HG02884 (cell line): ENCODE measurements around the gene SLC11A1.
A peak's percentile ranks its signal among the peaks of the same experiment; 100 is the strongest.

ENCODE experiments used
- ATAC-seq: cut with Tn5 transposase; IDR thresholded peaks from one replicate; pipeline ENCODE4 v1.9.1; 2021; ENCODE audit warnings: mild to moderate bottlenecking, moderate library complexity; ENCODE audit not compliant: unreplicated experiment

The SLC11A1 gene

GRCh38 chr2:218392891-218393462 lies 10.9 kb downstream of the SLC11A1 start:
- no peak for ATAC-seq

DNA sequence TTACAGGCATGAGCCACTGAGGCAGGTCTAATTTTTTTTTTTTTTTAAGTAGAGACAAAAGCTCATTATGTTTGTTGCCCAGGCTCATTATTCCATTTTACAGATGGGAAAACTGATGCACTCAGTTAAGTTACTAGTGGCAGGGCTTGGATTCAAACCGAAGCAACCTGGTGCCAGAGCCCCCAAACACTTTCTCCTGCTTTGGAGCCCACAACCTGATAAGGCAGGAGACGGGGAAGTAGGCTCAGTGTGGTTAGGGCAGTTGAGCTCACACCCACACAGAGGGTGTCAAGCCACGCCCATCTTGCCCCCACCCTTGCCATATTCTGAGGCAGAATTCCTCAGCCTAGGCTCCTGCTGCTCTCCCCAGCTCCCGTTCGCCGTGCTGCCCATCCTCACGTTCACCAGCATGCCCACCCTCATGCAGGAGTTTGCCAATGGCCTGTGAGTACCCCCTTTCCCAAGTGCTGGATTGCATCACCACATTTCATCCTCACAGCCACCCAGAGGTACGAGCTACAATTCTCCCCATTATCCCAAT lies 11.7 kb downstream of the SLC11A1 start:
- no peak for ATAC-seq

DNA sequence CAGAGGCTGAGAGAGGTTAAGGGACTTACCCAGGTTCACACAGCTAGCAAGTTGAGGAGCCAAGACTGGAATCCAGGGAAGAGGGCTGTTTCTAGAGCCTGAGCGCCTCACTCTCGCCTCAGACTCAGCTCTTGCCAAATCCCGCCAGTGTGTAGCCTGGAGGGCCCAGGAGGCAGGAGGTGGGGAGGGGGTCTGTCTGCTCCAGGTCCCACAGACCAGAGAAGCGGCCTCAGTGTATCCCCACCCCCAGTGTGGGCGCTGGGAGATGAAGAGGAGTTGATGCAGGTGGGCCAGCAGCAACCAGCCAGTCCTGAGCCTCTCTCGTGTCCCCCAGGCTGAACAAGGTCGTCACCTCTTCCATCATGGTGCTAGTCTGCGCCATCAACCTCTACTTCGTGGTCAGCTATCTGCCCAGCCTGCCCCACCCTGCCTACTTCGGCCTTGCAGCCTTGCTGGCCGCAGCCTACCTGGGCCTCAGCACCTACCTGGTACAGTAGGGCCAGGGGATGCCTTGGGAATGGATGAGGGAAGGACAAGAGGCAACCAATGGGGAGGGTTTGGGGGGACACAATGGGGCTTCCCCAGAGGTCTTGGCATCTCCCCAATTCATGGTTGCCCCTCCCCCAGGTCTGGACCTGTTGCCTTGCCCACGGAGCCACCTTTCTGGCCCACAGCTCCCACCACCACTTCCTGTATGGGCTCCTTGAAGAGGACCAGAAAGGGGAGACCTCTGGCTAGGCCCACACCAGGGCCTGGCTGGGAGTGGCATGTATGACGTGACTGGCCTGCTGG lies 12.4 kb downstream of the SLC11A1 start:
- ATAC-seq, result no peak

DNA sequence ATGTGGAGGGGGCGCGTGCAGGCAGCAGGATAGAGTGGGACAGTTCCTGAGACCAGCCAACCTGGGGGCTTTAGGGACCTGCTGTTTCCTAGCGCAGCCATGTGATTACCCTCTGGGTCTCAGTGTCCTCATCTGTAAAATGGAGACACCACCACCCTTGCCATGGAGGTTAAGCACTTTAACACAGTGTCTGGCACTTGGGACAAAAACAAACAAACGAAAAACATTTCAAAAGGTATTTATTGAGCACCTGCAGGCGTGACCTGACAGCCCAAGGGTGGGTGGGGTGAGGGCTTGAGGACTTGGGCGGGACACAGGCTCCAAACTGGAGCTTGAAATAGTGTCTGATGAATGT lies 13.0 kb downstream of the SLC11A1 start:
- ATAC-seq, result no peak

DNA sequence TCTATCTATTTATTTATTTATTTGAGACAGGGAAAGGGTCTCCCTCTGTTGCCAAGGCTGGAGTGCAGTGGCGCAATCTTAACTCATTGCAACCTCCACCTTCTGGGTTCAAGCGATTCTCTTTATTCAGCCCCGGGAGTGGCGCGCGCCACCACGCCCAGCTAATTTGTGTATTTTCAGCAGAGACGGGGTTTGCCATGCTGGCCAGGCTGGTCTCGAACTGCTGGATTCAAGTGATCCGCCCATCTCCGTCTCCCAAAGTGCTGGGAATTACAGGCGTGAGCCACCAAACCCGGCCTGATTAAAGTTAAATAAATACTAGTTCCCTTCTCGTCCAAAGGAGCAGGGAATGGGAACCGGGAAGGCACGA lies 13.4 kb downstream of the SLC11A1 start:
- no peak for ATAC-seq

- peak; percentile 49 for ATAC-seq
Measured at GRCh38 chr2:218395826-218396687, 14.0 kb downstream of the SLC11A1 start.

GRCh38 chr2:218396688-218397462 lies 14.8 kb downstream of the SLC11A1 start:
- ATAC-seq, result no peak

DNA sequence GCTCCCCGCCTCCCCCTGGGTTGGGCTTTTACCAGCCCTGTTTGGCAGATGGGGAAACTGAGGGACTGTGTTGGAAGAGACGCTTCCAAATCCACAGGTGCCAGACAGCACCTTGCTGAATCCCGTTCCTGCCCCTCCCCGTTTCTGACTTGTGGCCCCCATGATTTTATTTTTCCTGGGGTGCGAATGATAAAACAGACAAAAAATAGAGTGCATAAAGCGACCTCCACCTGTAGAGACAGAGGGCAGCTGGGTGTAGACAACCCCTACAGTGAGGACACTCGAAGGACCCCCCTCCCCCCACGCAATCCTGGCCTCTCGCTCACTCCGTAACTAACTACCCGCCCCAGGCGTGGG lies 15.4 kb downstream of the SLC11A1 start:
- ATAC-seq, result no peak

- no peak for ATAC-seq
Measured at GRCh38 chr2:218397820-218398436, 15.9 kb downstream of the SLC11A1 start.

DNA sequence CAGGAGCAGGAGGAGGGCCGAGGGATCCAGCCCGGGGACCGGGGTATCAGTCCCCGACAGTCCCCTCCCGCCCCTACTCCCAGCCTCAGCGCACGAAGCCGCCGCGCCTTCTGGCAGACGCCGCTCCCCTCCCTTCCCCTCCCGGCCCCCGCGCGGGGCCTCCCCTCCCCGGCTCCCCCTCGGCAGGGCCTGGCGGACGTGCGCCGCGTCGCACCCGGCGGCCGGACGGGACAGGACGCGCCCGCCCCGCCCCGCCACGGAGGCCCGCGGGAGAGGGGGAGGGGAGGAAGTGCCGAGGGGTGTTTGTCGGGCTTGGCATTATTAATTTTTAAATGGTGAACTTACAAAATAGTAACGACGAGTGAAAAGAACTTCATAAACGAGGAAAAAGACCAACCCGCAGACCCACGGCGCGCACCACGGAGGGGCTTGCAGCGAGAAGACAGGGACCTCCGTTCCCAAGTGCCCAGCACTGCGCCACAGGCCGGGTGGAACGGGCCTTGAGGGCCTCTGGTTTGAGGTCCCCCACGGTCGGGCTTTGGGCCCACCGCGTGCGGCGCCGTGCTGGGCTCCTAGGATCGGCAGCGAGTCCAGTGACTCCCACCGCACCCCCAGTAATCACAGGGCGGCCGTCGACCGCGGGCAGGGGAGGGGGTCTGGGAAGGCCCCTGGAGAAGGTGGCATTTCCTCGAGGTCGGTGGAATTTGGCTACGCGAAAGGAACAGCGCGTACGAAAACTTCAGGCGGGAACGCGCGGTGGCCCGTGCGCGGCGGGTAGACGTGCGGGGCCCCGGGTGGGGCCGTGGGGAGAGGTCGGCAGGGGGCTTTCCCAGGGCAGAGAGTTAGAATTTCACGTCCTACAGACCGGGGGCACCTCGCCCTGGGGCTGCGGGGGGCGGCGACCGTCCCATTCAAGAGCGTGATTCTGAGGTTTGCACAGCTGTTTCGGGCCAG lies 16.6 kb downstream of the SLC11A1 start:
- ATAC-seq, result peak; percentile 0

GRCh38 chr2:218399391-218400166 lies 17.5 kb downstream of the SLC11A1 start, which contains the start of gene CTDSP1:
CTDSP1 (plus strand) TSS chr2:218399868; CDS start chr2:218400091, 223 bp downstream.
- ATAC-seq, result peak; percentile 33

- ATAC-seq, result no peak
Measured at GRCh38 chr2:218400167-218400929, 18.3 kb downstream of the SLC11A1 start.

GRCh38 chr2:218400930-218401881 lies 19.1 kb downstream of the SLC11A1 start:
- no peak for ATAC-seq

DNA sequence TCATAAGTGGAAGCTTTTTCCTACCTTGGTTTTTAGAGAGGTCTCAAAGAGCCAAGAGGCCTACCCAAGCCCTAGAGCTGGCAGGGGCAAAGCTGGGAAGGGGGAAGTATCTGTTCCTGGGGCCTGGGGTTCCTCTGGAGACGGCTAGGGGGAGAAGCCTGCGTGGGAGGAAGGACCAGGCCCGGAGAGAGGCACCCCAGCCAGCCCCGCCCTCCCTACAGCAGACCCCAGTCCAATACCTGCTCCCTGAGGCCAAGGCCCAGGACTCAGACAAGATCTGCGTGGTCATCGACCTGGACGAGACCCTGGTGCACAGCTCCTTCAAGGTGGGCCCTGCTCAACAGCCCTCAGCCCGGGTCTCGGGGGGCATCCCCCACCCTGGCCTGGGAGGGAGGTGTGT lies 19.8 kb downstream of the SLC11A1 start:
- no peak for ATAC-seq

DNA sequence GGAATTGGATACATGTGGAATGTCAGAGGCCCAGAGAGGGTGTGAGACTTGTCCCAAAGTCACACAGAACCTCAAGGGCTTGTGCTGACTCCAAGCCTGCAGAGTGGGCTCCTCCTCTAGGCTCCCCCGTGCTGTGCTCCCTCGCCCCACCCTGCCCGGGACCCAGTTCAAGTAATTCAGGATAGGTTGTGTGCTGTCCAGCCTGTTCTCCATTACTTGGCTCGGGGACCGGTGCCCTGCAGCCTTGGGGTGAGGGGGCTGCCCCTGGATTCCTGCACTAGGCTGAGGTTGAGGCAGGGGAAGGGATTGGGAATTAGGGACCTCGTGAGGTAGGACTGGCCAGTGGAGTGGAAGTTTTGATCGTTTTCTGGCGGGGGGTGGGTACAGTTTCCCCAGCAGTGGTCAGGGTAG lies 20.4 kb downstream of the SLC11A1 start:
- ATAC-seq, result no peak

- ATAC-seq, result no peak
Measured at GRCh38 chr2:218402911-218403411, 20.9 kb downstream of the SLC11A1 start.
